DMS153 treated with DMSO at 0.1 percent for 48 hours (cell line): ENCODE measurements around the gene CFAP73.

Experiments
- DNase-seq: peaks from one replicate; lab custom pipeline; 2025; ENCODE audit not compliant: unreplicated experiment; lab: John Stamatoyannopoulos, UW

The CFAP73 gene

DNA sequence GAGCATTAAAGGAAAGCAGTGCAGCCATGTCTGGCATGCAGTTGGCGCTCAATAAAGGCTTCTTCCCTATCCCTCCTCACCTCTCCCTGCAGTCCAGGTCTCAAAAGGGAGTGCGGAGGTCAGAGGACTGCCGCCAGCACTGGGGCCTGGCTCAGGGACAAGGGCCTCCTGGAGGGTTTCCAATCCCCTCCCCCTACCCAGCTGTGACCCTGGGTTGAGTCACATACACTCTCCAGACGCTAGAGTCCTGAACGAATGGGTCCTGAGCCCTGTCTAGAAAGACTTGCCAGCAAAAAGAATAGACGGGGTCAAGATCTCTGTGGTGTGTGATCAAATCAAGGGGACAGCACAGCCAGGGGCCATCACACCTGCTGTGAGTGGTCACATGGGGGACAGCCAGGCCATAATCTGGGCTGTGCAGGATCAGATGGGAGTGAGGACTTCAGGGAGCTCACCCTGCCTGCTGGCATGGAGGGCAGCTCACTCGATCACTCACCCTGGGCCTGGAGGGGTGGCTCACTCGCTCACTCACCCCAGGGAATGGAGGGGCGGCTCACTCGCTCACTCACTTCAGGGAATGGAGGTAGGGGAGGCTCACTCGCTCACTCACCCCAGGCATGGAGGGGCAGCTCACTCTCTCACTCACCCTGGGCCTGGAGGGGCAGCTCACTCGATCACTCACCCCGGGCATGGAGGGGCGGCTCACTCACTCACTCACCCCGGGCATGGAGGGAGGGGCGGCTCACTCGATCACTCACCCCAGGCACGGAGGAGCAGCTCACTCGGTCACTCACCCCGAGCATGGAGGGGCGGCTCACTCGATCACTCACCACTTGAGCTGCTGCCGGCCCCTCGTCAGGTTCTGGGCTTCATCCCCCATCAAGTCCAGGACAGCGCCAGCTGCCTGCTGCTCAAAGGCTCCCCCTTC, 12.8 kb downstream of the CFAP73 start:
- no peak for DNase-seq

DNA sequence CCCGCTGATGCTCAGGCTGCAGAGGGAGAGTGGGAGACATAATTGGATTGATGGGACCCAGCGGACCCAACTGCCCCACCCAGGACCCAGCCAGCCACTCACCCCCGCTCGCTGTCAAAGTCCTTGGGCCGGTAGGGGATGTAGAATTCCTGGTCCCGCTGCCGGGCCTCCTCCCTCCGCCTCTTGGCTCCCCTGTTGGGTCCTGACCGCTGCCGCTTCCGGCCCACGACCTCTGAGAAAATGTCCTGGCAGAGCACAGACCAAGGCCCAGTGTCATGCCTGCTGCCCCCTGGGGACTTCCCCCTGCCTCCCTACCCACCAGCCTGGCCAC, 13.5 kb downstream of the CFAP73 start:
- no peak for DNase-seq

DNA sequence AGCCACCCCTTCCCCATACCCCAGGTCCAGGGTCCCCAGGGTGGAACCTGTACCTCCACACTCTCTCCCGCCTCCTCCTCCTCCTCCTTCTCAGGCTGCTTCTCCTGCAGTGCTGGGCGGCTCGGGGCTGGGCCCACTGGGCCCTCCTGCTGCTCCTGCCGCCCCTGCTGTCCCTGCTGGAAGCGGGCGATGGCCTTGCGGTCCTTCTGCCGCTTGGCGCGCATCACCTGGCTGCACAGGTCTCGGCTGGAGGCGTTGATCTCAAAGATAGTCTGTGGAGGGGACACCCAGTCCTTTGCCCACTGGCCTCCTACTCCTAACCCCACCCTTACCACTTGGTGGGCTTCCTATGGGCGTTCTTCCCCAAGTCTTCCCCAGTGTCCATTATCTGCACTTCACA, 14.5 kb downstream of the CFAP73 start:
- DNase-seq: no peak

DNA sequence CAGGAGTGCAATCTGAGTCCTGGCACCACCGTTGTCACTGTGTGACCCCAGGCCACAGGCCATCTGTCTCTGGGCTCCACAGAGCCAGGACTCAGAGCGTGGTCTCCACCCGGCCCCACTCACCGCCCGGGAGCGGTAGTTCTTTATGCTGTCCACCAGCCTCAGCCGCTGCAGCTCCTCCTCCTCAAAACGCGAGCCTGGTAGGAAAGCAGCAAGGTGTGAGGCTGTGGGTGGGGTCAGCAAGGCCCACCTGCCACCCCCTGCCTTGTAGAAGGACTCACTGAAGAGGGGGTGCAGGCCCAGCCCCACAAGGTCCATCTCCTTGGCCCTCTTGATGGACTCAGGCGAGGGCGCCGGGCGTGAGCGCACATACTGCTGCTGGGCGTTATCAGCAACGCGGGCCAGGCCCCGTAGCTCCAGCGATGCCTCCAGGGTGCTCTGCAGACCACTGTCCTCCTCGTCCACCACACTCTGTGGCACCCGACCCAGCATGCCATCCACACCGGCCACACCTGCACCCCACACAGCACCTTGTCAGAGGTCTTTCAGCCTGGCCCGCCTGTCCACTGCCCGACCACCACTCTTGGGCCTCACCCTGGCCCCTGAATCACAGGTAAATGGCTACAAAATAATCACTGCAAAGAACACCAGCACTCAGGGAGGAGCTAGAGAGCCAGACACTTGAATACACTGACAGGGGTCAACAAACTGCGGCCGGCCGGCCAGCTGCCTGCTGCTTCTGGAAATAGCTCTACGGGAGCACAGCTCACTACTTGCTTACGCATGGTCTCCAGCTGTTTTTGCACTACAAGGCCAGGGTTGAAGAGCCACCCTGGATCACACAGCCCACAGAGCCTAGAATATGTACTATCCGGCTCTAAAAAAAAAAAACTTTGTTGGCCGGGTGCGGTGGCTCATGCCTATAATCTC, 16.3 kb downstream of the CFAP73 start:
- no peak for DNase-seq

DNA sequence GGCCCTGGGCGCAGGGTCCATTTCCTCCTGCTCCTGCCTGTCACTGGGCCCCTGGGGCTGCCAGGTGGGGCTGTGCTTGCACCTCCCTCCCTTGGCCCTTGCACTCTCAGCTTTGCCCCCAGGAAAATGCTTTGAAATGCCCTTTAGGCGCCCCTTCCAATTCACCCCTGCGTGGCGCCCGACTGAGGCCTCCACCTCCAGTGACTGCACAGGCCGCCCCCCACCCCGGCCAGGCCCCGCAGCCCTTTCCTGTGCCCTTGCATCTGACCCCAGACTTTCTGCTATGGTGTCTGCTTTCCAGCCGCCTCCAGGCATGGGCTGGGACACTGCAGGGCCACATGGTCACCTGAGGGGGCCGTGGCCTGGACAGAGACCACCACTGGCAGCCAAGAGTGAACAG, 18.3 kb downstream of the CFAP73 start:
- DNase-seq: no peak

DNA sequence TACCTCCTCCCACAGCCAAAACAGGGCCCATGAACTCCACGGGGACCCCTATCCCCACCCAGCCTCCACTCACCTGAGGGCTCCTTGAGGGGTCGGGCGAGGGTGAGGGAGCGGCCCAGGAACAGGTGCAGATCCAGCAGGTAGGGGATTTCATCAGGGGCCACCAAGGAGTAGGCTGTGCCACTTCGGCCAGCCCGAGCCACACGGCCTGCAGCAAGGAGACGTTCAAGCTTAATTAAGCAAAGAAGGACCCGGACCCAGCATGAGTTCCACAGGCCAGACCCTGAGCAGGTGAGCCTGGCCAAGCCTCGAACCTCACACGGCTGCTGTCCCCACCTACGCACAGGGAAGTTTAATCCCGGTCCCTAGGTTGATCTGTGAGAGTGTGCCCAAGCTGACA, 20.2 kb downstream of the CFAP73 start:
- DNase-seq: no peak

DNA sequence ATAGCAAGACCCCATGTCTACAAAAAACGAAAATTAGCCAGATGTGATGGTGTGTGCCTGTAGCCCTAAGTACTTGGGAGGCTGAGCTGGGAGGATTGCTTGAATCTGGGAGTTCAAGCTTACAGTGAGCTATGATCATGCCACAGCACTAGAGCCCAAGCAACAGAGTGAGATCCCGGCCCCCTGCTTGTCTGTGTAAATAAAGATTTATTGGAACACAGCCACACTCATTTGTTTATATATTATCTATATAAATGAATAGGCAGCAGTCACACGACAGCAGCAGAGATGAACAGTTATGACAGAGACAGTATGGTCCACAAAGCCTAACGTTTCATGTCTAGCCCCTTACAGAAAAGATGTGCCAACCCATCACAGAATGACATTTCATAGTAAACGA, 20.9 kb downstream of the CFAP73 start:
- DNase-seq: no peak

DNA sequence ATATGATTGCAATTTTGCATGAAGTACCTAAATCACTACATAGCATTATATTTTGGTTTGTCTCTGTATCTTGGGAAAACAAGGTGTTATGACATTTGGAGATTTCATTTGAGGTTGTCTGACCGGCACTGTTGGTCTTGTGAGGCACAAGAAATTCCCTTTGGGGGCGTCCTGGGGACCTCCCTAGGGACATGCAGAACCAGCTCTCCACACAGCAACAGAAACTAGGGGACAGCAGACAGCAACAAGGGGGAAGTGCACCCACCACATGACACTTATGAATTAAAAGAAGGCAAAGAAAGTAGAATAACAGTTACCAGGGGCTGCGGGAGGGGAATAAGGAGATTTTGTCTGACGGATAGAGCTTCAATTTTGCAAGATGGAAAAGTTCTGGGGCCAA, 21.4 kb downstream of the CFAP73 start:
- DNase-seq: no peak

DNA sequence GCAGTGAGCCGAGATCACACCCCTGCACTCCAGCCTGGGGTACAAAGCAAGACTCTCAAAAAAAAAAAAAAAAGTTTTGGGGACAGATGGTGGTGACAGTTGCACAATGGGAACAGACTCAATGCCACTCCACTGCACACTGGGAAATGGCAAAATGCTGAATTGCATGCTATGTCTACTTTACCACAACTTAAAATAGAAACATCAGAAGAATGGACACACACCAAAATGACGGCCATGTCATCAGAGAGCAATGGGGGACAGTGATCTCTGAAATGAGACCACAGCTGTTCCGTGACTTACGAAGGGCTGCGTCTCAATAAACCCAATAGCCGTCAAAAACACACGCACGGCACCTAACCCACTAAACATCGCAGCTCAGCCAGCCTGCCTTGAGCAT, 22.0 kb downstream of the CFAP73 start:
- no peak for DNase-seq

DNA sequence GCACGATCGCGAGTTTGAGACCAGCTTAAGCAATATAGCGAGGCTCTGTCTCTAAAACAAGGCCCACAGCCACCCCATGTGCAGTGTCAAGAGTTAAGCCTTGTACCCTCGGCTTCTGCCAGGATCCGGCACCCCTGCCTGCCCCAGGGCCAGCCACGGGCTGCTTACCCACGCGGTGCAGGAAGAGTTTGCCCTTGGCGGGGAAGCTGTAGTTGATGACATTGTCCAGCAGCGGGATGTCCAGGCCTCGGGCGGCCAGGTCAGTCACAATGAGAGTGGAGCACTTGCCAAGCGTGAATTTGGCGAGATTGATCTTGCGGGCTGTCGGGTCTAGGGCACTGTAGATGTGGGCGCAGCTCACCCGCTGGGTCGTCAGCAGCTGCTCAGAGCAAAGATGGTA, 22.7 kb downstream of the CFAP73 start:
- no peak for DNase-seq

DNA sequence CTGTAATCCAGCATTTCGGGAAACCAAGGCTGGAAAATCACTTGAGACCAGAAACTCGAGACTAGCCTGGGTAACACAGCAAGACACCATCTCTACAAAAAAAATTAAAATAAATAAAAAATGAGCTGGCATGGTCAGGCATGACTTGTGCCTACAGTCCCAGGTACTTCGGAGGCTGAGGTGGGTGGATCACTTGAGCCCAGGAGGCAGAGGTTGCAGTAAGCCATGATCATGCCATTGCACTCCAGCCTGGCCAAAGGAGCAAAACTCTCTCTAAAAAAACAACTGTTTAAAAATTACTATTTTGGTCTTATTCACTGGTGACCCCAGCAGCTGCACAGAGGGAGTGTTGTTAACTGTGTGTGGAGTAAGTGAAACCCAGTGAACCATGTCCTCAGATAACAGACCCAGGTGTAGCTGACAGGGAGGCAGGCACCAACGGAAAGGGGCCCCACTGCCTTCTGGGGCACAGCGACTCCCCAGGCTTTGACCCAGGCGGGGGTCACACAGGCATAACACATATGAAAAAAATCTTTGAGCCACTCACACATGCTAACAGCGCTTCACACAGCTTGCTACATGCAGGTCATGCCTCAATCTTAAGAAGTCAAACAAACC, 23.7 kb downstream of the CFAP73 start:
- no peak for DNase-seq

DNA sequence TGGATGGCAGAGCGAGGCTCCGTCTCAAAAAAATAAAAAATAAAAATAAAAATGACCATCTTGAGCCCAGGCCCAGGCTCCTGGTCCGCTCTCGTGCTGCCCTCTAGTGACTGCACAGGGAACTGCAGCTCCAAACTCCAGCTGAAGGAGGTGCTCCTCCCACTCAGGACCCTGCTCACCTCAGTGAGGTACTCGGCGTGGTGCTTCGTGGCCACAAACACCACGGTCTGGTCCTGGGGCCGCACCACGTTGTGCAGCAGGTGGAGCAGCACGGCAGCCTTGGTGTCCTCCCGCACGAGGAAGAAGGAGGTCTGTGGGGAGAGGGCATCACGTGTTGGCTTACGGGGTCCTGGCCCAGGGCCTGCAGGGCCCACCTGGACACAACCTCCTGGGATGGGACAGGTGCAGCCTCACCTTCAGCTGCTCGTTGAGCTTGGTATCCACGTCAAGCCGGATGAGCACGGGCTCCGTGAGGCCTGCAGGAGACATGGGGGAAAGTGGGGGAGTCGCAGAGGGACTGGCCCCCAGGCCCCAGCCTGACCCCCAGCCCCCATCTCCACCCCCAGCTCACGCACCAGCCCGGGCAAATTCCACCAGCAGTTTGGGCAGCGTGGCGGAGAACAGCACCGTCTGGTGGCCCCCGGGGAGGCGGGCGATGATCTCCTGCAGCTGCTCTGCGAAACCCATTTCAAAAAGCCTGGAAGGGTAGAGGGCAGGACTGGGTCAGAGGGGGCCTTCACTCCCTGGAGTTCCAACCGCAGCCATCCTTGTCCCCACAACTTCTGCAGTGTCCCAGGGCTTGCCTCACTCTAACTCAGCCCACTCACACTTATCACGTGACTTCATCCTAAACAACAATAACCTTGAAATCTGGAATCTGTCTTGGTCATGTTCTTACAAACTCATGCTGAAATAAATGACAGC, 25.2 kb downstream of the CFAP73 start:
- peak; percentile 32 for DNase-seq

DNA sequence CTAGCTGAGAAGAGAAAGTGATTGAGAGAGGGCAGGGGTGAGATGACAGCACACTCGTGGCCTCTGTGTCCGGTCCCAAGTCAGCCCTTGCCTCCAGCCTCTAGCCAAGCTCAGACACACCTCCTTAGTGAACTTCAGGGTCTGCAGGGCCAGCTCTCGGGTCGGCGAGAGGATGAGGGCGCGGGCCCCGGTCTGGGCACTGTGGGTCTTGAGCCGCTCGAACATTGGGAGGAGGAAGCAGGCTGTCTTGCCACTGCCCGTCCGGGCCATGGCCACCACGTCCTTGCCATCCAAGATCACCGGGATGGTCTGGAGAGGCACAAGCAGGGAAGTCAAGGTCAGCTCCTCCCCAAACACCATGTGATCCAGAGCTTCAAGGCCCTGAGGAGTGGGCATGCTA, 29.5 kb downstream of the CFAP73 start:
- no peak for DNase-seq

DNA sequence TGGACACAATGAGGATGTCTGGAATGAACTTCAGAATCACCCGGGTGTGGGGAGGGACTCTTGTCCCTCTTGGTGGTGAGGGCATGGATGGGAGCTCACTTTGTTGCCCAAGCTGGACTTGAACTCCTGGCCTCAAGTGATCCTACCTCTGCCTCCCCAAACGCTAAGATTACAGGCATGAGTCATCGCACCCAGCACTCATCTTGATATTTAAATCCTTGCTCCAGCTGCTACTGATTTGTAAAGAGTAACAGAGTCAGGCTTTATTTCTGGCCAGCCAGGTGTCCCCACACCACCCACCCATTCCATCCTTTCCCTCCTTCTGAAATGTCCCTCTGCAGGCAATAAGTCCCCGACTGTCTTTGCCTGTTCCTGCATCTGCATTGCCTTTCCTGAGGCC, 30.8 kb downstream of the CFAP73 start:
- DNase-seq: no peak

DNA sequence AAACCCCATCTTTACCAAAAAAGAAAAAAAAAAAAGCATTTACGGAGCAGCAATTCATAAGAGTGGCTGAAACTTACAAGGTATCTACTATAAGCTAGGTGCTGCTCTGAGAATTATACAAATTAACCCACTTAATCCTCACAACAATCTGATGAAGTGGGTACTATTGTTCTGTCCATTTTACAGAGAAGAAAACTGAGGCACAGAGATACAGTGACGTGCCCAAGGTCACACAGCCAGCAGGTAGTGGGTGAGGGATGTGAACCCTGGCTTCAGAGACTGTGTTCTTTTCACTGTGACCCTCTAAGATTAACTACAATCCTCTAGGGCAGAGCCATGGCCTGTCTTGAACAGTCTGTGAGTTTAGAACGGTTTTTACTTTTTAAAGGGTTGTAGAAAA, 32.5 kb downstream of the CFAP73 start:
- no peak for DNase-seq

DNA sequence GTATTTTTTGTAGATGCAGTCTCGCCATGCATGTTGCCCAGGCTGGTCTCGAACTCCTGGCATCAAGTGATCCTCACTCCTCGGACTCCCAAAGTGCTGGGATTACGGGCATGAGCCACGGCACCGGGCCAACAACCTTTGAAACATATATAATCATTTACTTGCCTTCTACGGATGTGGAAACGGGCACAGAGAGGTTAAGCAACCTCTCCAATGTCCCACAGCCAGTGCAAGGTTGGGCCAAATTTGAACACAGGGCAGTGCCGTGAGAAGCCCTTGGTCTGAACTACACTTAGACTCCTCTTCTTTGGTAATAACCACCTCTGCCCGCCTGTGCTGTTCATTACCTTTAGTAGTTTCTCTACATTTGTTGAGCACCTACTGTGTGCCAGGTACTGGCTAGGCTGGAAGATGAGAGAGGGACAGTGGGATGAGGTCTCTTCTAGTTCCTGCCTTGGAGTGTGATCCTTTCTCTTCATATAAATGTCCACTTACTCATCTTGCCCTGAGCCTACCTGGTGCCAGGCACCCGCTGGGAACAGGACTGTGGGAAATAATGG, 33.6 kb downstream of the CFAP73 start:
- no peak for DNase-seq

DNA sequence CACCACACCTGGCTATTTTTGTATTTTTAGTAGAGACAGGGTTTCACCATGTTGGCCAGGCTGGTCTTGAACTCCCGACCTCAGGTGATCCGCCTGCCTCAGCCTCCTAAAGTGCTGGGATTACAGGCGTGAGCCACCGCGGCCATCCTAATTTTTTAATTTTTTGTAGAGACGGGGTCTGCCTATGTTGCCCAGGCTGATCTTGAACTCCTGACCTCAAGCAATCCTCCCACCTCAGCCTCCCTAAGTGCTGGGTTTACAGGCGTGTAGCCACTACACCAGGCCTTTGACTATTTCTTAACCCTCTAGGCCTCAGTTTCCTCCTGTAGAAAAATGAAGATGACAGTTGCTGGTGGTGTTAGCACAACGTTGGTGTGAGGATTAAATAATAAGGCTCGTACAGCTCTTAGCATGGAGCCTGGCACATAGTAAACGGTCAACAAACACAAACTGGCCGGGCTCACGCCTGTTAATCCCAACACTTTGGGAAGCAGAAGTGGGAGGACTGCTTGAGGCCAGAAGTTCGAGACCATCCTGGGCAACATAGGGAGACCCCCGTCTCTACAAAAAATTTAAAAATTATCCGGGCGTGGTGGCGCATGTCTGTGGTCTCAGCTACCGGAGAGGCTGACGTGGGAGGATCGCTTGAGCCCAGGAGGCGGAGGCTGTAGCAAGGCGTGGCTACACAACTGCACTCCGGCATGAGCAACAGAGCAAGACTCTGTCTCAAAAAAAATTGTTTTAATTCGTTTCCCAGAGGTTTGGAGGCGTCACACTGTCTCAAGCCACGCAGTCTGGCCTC, 34.8 kb downstream of the CFAP73 start:
- DNase-seq: no peak

DNA sequence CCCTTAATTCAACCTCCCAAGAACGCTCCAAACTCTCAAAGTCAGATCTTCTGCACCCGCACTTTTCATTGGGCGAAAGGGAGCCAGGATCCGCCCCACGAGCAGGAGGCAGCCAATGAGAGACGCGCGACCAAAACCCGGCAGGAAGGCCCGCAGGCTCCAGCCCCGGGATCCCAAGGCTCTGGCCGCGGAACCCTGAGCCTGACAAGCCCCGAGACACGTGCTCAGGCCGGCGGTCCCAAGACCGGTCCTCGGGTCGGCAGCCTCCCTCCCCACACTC, 35.3 kb downstream of the CFAP73 start:
- peak; percentile 80 for DNase-seq

DNA sequence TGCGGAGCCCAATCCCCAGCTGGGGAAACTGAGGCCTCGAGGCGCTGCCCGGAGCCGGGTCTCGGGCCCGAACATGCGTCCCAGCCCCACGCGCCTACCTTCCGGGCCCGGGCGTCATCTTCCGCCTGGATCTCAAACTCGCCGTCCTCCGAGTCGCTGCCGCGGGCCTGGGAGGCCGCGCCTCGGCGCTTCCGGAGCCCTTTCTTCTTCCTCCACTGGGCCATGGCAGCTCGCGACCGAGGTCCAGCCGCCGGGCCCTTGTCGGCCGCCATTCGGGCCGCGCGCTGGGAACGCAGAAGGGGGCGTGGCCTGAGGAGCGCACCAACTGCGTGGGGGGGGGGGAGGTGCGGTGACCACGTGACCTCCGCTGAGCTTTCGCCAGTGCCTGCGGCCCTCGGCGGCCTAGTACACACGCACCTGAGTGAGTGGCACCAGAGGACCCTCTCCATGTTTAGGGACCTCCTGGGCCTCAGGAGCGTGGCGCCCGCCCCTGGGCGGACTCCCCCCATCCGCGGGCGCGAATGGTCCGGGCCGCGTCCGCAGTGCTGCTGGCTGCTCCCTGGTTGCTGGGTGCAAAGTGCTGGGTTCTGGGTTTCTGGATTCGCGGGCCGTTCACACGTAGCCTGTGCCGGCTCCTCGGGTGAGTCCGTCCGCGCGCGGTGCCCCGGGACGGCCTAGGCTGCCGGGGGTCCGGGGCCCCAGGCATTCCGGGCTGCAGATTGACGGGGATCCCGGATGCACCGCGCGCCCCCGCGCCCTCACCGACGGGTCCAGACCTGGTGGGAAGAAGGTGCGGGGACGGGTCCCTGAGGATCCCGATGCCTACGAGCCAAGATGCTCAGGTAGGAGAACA, 35.9 kb downstream of the CFAP73 start, which contains the start of the genes DDX54 and RITA1:
DDX54 (minus strand) TSS at position 299 of the 853 bp plus-strand sequence; CDS start at position 272, 27 bp downstream.
RITA1 (plus strand) TSS at position 542 of the 853 bp plus-strand sequence. CDS start 1,026 bp downstream, outside the sequence.
- peak; percentile 76 for DNase-seq
